Neural progenitor cell (in vitro differentiated cells): ENCODE measurements around the gene FN3K.

ENCODE experiments used
- CTCF ChIP-seq: fragments of 200-600 bp; sonication (generic); IDR thresholded peaks from 2 replicates; pipeline ENCODE4 v1.5.1; 2017; ENCODE audit warnings: antibody characterized with exemption, mild to moderate bottlenecking
- EZH2 ChIP-seq: fragments of 200-600 bp; sonication (generic); IDR thresholded peaks from 2 replicates; pipeline ENCODE4 v1.6.1; 2017; ENCODE audit warnings: antibody characterized with exemption, mild to moderate bottlenecking, moderate library complexity
- EZH2phosphoT487 ChIP-seq: fragments of 200-600 bp; sonication (generic); IDR thresholded peaks from 2 replicates; pipeline ENCODE4 v1.6.1; 2017; ENCODE audit warnings: antibody characterized with exemption

GRCh38 chr17:82703036-82703745, 32.2 kb upstream of the FN3K start:
- TF ChIP-seq EZH2 (no peak), CTCF (no peak), EZH2phosphoT487 (no peak)
